ENCODE results near the gene F10. TPM values are rescaled to one million over a fixed set of nuclear protein-coding genes. Genes with fewer than 3 reads are reported as not detected.

F10 gene
- total and polyA plus RNA-seq, 2 donors (not counting 1 experiment from before 2014, with no cell fraction given): not detected

GRCh38 chr13:113170511-113170910 is 47.9 kb downstream of the F10 start:
- H3K4me3 Mint-ChIP-seq: no peak overlapping the region
- 75% methylated on average over 3 of the region's 5 CpGs for WGBS (ENCODE audit: insufficient coverage)
- DNase-seq: no peak

More at GRCh38 chr13:113170511-113170910, 47.9 kb downstream of the F10 start:
- Mint-ChIP-seq H3K27ac (no peak overlapping the region), H3K27me3 (no peaks in the 10 kb centered on the region), H3K4me1 (peaks cover 7% of the 10 kb centered on the region), H3K9me3 (ENCODE audit: insufficient read depth) (no peaks in the 10 kb centered on the region)
- H3K9ac ChIP-seq (ENCODE audit: low read length): no peak overlapping the region
- H3K4me1 ChIP-seq (ENCODE audit: control insufficient read depth in 2 of 2, insufficient read depth in 2 of 2, low read length in 2 of 2): peaks cover 0 to 5% of the 10 kb centered on the region in 2 donors
- H2AFZ ChIP-seq (ENCODE audit: insufficient read depth, low read depth, low read length, poor library complexity, severe bottlenecking): no peak overlapping the region
- no peak overlapping the region for H3K4me2 ChIP-seq (replicated peaks; ENCODE audit: low read depth, low read length, poor library complexity, severe bottlenecking)
- H3K9me3 ChIP-seq (ENCODE audit: control extremely low read depth in 1 of 3, control insufficient read depth in 2 of 3, insufficient read depth in 1 of 3, low read length in 2 of 3): peaks cover 0 to 3% (median 0%) of the 10 kb centered on the region in 3 donors
- H3K36me3 ChIP-seq (replicated peaks in 1 of 2; ENCODE audit: control extremely low read depth in 1 of 2, control insufficient read depth in 1 of 2, extremely low read depth in 1 of 2, insufficient read depth in 2 of 2, low read length in 1 of 2): peaks cover 0 to 13% of the 10 kb centered on the region in 2 experiments
- intact Hi-C loops (cut with micrococcal nuclease): no loop called here
- ATAC-seq (ENCODE audit: low read depth): no peak
- no peak for TF ChIP-seq EZH2 (IDR thresholded peaks at IDR 0.05; ENCODE audit: borderline replicate concordance, insufficient read depth, low read depth, low read length, poor library complexity, severe bottlenecking)
- no peak for TF ChIP-seq CTCF (IDR thresholded peaks at IDR 0.05)
- no peaks in the 10 kb centered on the region for H3K79me2 ChIP-seq (ENCODE audit: control insufficient read depth, insufficient read depth, low read length)
- CTCF ChIA-PET: no interaction called here
- H4K20me1 ChIP-seq (ENCODE audit: control insufficient read depth, insufficient read depth, low read length, poor library complexity, severe bottlenecking): no peaks in the 10 kb centered on the region
- POLR2A ChIA-PET: no interaction called here
- H3K27ac ChIP-seq (ENCODE audit: low read length in 2 of 2): no peak overlapping the region
- no peaks in the 10 kb centered on the region for H3K27me3 ChIP-seq (replicated peaks in 1 of 4; ENCODE audit: control extremely low read depth in 1 of 4, control insufficient read depth in 3 of 4, insufficient read depth in 4 of 4, low read length in 3 of 4)
- H3K4me3 ChIP-seq (ENCODE audit: control extremely low read depth in 1 of 5, extremely low read depth in 1 of 5, insufficient read depth in 1 of 5, low read depth in 2 of 5, low read length in 4 of 5): no peak overlapping the region
